Measurements from ENCODE around the gene USP22.

GRCh38 chr17:20999044-20999573, 43.7 kb downstream of the USP22 start:
- TF ChIP-seq CTCF (IDR thresholded peaks at IDR 0.05 in 4 of 5, conservative IDR thresholded peaks at IDR 0.05 in 1 of 5) = no peak
- TF ChIP-seq POLR2A (IDR thresholded peaks at IDR 0.05) = no peak

Measured in gastrocnemius medialis (tissue), 4 donors.